Tongue (tissue), 2 donors: Measurements from ENCODE around the gene PRDM16. TPM values are rescaled to one million over a fixed set of nuclear protein-coding genes. Genes with fewer than 3 reads are reported as not detected.
"Not testable (repeated sequence)": the region's sequence is repeated elsewhere in the genome, so short reads cannot be mapped to it uniquely, and the experiment has no call there.

Experiments
- DNase-seq: peaks from one replicate; pipeline ENCODE4 v3.0.0-alpha.2; 2015
- total RNA-seq: library from RNA; depleted of rRNA; stranded (reverse); fragments of >200 nt; gene quantifications from one replicate; pipeline ENCODE4 v1.2.3, GENCODE V29; 2014

Gene PRDM16
- total RNA-seq, 1 donor from 2014 or later, result 1.6 TPM

DNA sequence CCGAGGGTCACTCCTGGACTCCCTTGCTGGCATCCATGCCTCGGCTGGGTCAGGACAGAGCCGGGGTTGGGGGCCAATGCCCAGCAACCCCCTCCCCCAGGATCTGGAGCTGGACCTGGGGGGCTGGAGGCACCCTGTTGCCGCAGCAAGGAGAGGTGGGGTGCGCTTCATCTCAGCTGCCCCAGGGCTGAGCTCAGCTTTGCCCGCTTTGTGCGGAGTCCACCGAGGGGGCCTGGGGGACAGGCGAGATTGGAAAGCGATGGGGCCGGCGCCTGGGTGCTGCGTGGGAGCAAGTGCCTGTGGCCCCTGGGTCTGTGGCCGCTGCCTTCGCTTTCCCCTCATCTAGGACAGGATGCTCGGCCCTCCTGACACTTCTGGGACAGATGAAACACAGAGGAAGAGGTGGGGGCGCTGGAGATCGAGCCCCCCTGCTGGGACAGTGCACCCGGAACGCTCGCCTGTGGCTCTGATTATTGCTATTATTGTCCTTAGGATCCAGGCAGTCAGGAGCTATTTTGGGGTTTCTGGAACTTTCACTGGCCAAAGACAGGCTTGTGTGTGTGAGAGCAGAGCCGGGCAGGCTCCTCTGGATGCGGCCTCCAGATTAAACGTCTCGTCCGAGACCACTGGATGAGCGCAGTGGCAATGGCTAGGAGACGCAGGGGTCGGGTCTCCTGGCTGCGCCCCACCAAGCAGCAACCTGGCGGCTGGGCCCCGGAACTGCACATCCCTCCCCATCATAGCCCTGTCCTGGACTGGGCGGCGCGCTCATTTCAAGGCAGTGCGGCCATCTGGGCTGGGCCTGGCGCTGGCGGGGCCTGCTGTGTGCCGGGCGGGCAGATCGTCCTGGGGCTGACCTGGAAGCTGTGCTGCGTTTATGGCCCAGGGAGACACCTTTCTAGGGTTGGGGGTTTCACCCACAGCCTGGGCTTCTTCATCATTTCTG is 13.8 kb downstream of the PRDM16 start:
- no peak for DNase-seq

DNA sequence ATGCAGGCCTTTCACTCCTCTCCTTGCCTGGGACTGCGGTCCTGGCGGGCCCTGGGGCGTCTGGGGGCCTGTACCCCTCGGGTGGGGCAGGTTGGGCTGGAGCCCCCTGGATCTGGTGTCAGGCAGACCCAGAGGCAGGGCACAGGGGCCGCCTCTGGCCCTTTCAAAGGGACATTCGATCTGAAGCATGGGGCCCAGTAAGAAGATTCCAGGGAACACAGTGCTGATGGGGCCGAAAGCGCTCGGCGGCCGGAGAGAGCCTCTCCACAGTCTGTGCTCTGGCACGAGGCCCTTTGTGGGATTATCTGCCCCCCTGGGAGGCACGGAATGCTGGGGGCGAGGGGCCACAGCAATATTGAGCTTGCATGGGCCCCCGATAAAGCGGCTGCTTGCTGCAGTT is 15.2 kb downstream of the PRDM16 start:
- DNase-seq, result no peak

DNA sequence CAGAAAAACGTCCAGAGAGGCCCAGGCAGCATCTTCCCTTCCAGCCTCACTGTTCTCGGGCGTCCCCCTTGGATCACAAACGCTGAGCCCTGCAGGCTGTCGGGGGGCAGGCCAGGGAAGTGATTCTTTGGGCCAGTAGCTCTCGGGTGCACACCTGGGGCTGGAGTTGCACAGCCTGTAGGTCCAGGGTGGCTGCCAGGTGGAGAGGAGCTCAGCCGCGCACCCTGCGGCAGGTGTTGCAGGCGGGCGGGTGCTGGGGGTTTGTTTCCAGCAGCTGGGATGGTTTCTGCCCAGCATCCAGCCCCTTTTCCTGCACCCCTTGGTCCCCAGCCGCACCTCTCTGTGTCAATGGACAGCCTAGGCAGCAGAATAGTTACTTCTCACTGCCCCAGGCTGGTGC is 15.7 kb downstream of the PRDM16 start:
- DNase-seq, result no peak

DNA sequence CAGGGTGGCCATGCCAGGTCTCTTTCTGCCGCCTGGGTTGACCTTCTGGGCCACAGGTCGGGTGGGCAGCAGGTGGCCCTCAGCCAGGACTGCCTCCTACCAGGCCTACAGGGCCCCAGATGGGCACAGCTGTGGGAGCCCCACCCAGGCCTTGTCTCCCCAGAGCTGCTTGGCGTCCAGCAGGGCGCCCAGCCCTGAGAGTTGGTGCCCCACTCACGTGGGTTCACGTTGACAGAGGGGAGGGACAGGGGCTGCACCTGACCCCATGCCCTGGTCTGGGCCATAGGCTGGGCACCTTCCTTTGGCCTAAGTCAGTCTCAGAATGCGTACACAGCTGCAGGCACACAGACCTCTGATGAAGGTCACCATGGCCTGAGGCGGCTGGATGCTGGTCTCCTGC is 16.7 kb downstream of the PRDM16 start:
- no peak for DNase-seq

DNA sequence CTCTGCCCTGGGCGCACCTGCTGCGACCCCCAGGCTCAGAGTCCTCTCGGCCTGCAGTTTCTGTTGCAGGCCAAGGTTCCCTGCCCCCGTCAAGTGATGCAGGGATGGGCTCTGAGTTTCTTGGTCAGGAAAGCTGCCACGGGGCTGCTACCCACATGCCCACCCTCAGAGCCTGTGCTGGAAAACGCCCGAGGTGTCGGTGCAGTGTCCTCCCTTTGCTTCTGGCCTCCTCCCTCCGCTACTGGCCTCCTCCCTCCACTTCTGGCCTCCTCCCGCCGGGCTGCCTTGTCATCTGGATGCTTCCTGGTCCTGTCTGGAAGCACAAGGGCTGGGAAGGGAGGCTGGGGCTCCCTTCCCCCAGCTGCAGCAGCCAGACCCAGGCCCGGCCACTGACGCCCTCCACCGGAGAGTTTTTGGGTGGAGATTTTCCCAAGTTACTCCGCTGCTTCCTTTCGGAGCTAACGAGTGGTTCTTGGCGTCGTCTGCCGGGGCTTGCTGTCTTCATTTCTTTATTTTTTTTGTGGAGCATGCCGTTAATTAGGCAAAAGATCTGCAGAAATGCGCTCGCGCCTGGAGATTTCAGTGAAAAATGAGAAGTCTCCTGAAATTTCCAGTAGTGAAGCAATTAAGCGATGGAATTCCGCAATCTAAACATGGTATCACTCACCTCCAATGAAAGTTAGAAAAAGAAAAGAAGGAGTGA is 17.4 kb downstream of the PRDM16 start:
- DNase-seq, result no peak

DNA sequence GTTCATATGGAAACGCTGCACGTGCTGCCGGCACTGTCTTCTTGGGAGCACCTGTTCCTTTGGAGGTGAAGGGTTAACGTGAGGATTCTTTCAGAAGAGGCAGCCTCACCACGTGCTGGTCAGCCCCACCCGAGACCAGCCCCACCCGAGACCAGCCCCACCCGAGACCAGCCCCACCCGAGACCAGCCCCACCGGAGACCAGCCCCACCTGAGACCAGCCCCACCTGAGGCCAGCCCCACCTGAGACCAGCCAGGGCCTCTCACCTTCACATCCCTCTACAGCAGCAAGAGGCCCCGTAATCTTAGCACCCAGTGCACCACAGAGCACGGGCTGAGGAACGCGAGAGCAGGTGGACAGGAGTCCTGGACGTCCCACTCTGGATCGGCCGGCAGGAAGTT is 18.0 kb downstream of the PRDM16 start:
- DNase-seq, result no peak

DNA sequence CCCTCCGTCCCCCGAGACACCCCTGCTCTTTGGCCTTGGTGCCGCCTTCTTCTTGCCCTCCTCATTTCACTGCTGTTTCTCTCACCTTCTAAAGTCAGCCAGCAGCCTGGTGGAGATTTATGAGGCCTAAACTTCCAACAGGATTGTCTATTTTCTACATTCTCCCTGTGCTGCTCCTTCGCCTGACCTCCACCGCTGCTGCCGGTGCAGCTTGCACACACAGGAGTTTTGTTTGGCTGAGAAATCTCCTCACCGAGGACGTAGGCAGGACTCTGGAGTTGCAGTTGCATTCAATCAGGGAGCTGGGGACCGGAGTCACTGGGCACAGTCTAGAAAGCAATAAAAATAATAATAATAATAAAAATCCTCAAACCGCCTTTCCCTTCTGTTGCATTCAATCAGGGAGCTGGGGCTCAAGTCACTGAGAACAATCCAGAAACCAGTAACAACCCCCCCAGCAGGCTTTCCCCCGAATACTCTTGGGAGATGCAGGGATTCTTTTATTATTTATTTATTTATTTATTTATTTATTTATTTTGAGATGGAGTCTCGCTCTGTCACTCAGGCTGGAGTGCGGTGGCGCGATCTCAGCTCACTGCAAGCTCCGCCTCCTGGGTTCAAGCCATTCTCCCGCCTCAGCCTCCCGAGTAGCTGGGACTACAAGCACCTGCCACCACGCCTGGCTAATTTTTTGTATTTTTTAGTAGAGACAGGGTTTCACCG is 19.1 kb downstream of the PRDM16 start:
- DNase-seq, result not testable (repeated sequence)

DNA sequence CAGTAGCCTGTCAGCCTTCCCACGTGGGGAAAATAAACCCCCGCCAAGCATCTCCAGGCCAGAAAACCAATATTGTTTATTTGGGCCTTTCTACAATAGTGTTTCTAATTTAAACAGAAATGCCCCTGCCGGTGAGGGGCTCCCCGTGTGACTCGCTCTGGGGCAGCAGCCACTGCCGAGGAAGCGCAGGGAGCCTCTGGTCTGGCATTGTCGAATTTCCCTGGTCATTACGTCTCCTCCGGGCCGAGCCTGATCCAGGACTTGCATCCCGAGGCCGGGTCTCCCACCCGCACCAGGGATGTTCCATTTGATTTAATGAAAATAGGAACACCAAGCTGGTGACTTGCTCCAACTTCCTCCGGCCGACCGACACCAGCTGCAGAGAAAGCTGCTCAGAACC is 20.5 kb downstream of the PRDM16 start:
- no peak for DNase-seq

DNA sequence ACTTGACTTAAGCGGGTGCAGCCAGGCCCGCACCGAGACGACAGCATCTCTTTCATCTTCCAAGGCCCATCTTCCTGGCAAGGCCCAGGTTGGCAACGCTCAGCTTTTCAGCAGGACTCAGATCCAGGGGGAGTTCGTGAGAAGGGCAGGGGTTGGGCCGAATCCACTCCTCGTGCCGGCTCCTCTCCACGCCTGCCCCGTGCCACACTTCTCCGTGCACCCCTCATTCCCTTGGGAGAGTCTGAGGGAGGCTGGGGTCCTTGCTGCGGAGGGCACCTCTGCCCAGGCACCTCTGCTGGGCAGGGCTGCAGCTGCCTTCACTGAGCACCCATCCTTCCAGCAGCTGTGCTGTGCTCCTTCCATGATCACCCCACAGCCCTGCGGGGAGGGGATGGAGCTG is 22.3 kb downstream of the PRDM16 start:
- no peak for DNase-seq

DNA sequence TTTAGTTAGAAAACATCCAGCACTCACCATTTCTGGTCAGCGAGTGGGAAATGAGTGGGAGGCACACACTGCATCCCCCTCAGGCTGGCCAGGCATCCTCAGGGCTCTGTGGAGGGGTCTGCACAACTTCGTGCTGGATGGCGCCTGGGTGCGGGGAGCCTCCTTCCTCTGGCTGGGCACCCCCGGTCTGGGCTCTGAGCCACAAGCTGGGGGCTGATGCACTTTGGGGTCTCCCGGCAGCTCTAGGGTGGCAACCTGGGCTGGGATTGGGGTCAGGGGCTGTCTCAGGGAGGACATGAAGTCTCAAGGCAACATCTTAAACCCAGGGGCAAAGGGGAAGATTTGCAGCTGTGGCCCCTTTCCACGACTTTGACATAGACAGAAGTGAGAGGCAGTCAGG is 23.5 kb downstream of the PRDM16 start:
- DNase-seq, result no peak

DNA sequence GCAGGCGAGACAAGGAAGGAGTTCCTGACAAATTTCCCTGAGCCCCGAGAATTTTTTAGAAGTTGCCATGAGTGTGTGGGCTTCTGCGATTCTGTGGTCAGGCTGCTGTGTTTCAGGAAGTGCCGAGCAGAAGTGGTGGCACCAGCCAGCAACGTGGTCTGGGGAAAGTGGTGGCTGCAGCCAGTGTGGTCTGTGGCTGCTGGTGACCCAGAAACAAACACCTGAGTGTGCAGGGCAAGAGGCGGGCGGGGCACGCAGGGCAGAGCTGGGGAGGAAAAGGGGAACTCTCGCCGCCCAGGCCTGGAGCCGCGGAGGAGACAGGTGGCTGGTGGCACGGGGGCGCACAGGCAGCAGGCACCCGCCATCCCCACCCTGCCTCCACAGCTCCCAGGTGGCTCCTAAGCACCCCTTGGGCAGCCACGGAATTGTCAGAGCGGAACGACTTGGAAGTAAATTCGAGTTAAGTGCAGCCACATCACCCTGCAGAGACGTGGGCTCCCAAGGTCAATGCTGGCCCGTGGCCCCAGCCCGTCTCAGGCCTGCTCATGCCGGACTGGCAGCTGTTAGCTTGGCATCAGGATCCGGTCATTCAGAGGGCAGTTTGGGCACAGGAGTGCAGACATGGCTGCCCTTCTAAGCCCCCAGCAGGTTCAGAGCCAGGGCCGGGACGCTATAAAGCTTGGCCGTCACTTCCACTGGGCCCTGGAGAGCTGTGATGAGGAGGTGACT is 25.1 kb downstream of the PRDM16 start:
- no peak for DNase-seq

DNA sequence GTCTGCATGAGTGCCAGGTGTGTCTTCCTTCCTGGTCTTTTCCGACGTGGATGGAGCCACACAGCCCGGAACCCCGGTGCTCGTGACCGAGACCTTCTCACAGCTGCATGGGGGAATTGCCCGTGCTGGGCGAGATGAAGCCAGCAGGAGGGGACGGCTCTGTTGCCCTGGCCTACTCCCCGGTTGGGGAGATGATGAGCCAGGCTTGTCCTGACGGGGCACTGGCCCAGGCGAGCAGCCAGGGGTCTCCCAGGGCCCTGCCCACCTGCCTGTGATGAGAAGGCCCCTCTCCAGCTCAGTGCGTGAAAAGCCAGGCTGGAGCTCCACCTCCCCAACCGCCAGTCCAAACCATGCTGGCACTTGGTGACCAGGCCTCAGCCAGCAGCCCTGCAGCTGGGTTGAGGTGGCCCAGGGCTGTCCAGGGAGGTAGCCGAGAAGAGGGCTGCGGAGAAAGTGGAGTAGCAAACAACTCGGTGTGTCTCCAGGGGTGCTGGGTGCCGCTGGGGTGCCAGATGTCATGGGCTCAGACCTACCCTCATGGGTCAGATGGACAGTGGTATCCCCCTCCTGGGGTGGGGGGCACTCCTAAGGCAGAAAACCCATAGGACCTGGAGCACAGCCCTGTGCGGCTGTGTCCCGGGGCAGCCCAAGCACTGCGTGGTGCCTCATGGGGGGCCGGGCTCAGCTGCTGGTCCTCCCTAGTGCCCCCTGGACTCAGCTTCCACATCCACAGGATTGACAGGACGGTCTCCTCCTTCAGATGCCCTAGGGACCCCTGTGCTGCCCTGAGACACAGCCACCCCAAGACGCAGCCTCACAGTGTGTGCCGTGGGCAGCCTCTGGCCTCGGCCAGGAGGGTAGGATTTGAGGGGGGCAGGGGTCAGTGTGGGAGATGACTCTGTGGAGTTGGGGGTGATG is 26.1 kb downstream of the PRDM16 start:
- DNase-seq, result no peak

DNA sequence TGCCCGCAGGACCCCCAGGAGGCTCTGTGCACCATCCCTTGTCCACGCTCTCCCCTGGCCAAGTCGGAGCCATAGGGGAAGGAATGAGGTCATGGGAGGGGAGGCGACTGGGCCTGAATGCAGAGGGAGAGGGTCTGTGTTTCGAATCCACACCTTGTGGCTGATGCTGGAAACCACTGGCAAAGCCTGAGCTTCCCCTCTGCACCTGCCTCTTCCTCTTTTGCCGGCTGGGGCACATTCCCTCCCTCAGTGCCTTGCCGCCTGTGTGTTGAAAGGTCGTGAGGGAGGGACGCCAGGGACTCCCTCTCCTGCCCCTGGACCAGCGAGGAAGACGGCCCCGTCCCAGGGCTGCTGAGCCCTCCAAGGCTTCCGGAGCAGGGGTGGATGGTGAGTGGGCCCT is 27.3 kb downstream of the PRDM16 start:
- no peak for DNase-seq

DNA sequence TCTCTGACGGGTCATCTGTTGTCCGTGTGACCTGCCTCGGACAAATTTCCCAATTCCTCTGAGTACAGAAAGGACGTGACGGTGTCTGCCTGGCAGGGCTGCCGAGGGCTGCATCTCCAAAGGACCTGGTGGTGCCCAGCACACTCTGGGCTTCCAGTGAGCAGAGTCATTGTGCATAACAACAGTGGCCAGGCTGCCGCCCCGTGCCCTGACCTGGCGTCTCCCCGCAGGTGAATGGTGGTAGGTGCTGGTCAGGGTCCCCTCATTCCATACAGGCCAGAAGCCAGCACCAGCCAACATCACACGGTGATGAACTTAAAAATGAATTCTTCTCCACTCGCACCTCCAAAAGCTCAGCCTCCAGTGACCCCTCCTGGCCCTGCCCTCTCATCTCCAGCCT is 28.2 kb downstream of the PRDM16 start:
- DNase-seq, result no peak

DNA sequence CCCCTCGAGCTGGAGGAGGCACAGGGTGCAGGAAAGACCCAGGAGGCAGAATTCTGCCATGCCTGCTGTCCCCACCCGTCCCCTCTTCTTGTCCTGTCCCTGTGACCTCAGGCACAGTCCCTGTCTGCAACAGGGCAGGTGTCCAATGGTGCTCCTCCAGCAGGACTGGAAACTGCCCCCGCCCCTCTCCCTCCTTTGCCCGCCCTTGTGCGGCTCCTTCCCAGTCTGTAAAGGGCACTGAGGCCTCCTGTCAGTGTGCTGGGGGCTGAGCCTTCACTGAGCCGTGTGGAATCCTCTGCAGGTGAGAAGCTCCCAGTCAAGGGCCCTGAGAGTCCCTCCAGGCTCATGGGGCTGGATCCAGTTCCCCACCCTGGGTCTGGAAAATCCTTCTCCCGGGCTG is 28.9 kb downstream of the PRDM16 start:
- no peak for DNase-seq

DNA sequence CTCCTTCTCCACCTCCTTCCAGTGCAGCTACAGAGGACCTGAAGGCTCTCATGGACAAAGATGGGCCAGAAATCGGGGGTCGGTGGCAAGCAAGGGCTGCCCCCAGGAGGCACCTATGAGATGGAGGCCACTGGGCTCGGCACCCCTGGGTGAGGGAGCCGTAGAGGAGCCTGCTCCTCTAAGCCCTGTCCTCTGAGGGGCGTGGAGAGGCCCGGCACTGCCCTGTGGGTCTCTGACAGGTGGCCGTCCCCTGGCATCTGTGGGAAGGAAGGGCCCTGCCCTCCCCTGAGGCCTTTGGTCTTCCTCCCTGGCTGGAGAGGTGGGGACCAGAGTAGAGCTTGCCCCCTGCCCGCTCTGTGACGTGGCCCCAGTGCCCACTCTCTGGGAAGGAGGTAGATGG is 30.9 kb downstream of the PRDM16 start:
- no peak for DNase-seq

DNA sequence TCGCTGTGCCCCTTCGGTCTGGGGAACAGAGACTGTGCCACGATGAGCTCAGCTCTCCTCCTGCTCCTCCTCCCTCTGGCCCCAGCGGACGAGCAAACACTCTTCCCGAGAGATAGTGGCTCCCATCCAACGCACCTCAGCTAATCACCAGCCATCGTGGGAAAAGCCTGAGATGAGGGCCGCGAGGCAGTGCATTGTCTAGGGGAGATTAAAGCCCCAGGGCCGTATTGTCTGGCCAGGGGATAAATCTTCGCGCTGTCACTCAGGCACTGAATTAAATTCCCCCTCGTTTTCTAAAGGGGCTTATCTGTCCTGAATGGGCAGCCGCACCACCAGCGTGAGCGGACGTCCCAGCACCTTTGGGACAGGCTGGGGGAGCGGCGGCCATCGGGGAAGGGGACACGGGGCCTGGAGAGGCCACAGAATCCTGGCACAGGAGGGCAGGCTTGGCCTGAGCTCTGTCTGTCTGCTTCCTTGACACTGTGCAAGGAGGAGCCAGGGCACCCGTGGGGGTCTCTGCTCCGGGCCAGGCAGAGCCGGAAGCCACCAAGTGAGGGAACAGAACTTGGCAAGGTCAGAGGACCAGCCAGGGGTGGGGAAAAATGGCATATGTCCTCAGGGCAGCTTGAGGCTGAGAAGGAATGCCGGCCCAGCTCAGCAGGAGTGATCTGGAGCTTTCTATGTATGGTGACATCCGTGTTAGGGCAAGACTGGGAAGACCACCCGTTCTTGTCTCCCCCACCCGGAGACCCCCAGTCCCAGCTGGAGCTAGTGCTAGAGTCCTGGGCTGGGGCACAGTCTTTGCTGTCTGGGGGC is 32.3 kb downstream of the PRDM16 start:
- DNase-seq, result no peak

DNA sequence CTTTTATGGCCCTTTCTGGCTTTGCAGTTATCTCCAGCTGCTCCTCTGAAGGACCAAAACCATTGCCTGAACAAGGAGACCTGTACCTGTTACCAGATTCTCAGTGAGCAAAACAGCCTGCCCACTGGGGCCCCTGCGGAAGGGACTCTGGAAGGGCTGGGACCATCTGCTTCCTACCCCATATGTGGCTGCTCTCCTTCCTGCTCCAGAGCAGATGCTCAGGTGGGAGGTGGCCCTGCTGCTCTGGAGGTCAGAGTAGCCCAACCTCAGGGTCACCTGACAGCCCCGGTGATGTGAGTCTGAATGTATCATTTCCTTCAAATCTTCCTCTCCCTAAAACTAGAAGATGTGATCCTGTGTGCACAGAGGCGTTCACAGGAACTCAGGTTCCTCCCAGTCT is 33.6 kb downstream of the PRDM16 start:
- DNase-seq, result no peak

DNA sequence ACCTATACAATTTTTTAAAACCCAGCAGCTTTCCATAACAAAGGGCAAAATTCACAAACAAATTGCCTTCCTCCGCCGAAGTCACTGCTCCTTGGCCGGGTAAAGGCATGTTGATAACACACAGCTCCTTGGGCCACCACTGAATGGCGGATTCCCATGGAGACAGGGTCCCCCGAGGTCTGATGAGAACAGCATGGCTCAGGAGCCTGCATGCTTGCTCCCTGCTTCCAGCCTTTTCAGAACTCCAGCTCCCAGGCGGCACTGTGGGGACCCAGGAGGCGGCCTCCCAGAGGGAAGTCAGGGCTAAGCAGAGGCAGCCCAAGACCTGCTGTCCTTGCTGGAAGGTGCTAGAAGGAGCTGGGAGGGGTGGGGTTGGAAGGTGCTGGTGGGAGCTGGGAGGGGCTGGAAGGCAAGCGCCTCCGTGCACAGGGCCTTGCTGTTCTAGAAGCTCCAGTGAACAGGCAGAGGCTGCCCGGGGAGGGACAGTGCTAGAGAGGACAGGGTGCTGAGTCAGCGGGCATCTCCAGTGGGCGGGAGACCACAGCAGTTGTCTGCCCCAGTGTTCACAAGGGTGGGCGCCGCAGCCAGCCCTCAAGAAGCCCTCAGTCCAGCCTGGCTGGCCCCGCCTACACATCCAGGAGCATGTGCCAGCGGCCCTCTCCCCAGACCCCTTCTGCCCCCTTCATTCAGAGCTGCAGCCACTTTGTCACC is 35.1 kb downstream of the PRDM16 start:
- DNase-seq, result no peak
